Liver (tissue), 9 donors: Measurements from ENCODE around the gene FBN2. TPM values are rescaled to one million over a fixed set of nuclear protein-coding genes. Genes with fewer than 3 reads are reported as not detected.

Experiments used
- DNase-seq: peaks from one replicate; pipeline ENCODE4 v3.0.0-alpha.2; 2017; ENCODE audit warnings: low spot score
- H3K27ac ChIP-seq, 2 donors: one replicate each; pipeline ENCODE4 v1.7.0; 2013; ENCODE audit warnings: inconsistent platforms in 2 of 2, low read length in 2 of 2, control low read depth in 1 of 2, low read depth in 1 of 2, mild to moderate bottlenecking in 1 of 2
- H3K27me3 ChIP-seq, 4 donors: one replicate each; pipeline versions ENCODE4 v1.6.1 to v1.7.0; 2013; ENCODE audit warnings: low read length in 3 of 4, inconsistent platforms in 1 of 4, mild to moderate bottlenecking in 1 of 4, moderate library complexity in 1 of 4; ENCODE audit not compliant: control insufficient read depth in 4 of 4, insufficient read depth in 4 of 4
- H3K36me3 ChIP-seq, 4 donors: one replicate each; pipeline versions ENCODE4 v1.6.1 to v1.7.0; 2013; ENCODE audit warnings: low read length in 3 of 4, mild to moderate bottlenecking in 3 of 4, low read depth in 1 of 4, moderate library complexity in 1 of 4; ENCODE audit not compliant: control insufficient read depth in 4 of 4, insufficient read depth in 3 of 4
- H3K4me1 ChIP-seq, 4 donors: one replicate each; pipeline versions ENCODE4 v1.6.1 to v1.7.0; 2013; ENCODE audit warnings: low read length in 3 of 4, mild to moderate bottlenecking in 3 of 4, moderate library complexity in 1 of 4; ENCODE audit not compliant: control insufficient read depth in 4 of 4, insufficient read depth in 4 of 4
- H3K4me3 ChIP-seq, 3 donors: one replicate each; pipeline versions ENCODE4 v1.6.1 to v1.7.0; 2013; ENCODE audit warnings: low read length in 3 of 3, control low read depth in 1 of 3, low read depth in 1 of 3, mild to moderate bottlenecking in 1 of 3
- H3K9ac ChIP-seq, 2 donors: one replicate each; pipeline ENCODE4 v1.7.0; 2013; ENCODE audit warnings: low read length in 2 of 2, mild to moderate bottlenecking in 2 of 2, moderate library complexity in 2 of 2, control low read depth in 1 of 2, low read depth in 1 of 2
- H3K9me3 ChIP-seq, 4 donors: one replicate each; pipeline versions ENCODE4 v1.6.1 to v1.7.0; 2013; ENCODE audit warnings: low read length in 3 of 4; ENCODE audit not compliant: control insufficient read depth in 4 of 4
- ATF3 ChIP-seq: IDR thresholded peaks from 2 replicates; pipeline ENCODE4 v1.6.1; 2016; ENCODE audit warnings: antibody characterized with exemption
- CTCF ChIP-seq: fragments of 150-350 bp; IDR thresholded peaks from 2 replicates; pipeline ENCODE4 v1.5.1; 2017; ENCODE audit warnings: improper control_type of control experiment, low read depth, low read length; ENCODE audit not compliant: missing input control
- EGR1 ChIP-seq, 2 donors: IDR thresholded peaks; 2 replicates each; pipeline ENCODE4 v1.6.1; 2016 to 2018; ENCODE audit warnings: antibody characterized with exemption in 2 of 2, low read depth in 2 of 2
- FOXA1 ChIP-seq: IDR thresholded peaks from 2 replicates; pipeline ENCODE4 v1.6.1; 2016; ENCODE audit warnings: antibody characterized with exemption
- GABPA ChIP-seq, 2 donors: IDR thresholded peaks in 1 of 2; conservative IDR thresholded peaks in 1 of 2; 2 replicates each; pipeline ENCODE4 v1.6.1; 2016; ENCODE audit warnings: antibody characterized with exemption in 2 of 2, mild to moderate bottlenecking in 1 of 2, moderate library complexity in 1 of 2
- HNF4A ChIP-seq, 2 donors: conservative IDR thresholded peaks; 2 replicates each; pipeline ENCODE4 v1.6.1; 2016; ENCODE audit warnings: antibody characterized with exemption in 2 of 2, mild to moderate bottlenecking in 2 of 2
- HNF4G ChIP-seq: IDR thresholded peaks from 2 replicates; pipeline ENCODE4 v1.6.1; 2016; ENCODE audit warnings: antibody characterized with exemption
- JUND ChIP-seq, 2 donors: IDR thresholded peaks; 2 replicates each; pipeline ENCODE4 v1.6.1; 2016; ENCODE audit warnings: antibody characterized with exemption in 2 of 2
- NR2F2 ChIP-seq: IDR thresholded peaks from 2 replicates; pipeline ENCODE4 v1.6.1; 2016; ENCODE audit warnings: antibody characterized with exemption
- REST ChIP-seq: IDR thresholded peaks from 2 replicates; pipeline ENCODE4 v1.6.1; 2016; ENCODE audit warnings: antibody characterized with exemption, mild to moderate bottlenecking
- RXRA ChIP-seq, 2 donors: IDR thresholded peaks; 2 replicates each; pipeline ENCODE4 v1.6.1; 2017 to 2018; ENCODE audit warnings: antibody characterized with exemption in 2 of 2, mild to moderate bottlenecking in 1 of 2
- SP1 ChIP-seq: IDR thresholded peaks from 2 replicates; pipeline ENCODE4 v1.6.1; 2018; ENCODE audit warnings: antibody characterized with exemption, mild to moderate bottlenecking
- TAF1 ChIP-seq: conservative IDR thresholded peaks from 2 replicates; pipeline ENCODE4 v1.6.1; 2016; ENCODE audit warnings: antibody characterized with exemption, mild to moderate bottlenecking
- ZBTB33 ChIP-seq: IDR thresholded peaks from 2 replicates; pipeline ENCODE4 v1.6.1; 2016; ENCODE audit warnings: antibody characterized with exemption
- WGBS: extraction: QIAGEN DNeasy Blood & Tissue Kit; methylation state at CpG from one replicate; pipeline ENCODE4 v1.1.7; 2013; 5-methylcytosine and 5-hydroxymethylcytosine counted together
- polyA plus RNA-seq, 2 donors: library from polyadenylated mRNA; stranded (reverse) in 1 of 2; unstranded in 1 of 2; fragments of 200-250 nt in 1 of 2; fragments of >200 nt in 1 of 2; fragmentation: Nextera tagmentation in 1 of 2; extraction: Ambion mirVana in 1 of 2; gene quantifications; one replicate each; pipeline versions ENCODE4 v1.2.1 to v1.2.3, GENCODE V29; 2013 to 2015
- total RNA-seq, 2 donors: library from RNA; depleted of rRNA; stranded (reverse); fragments of >200 nt; gene quantifications; one replicate each; pipeline ENCODE4 v1.2.3, GENCODE V29; 2014
- donor health status: healthy.
- donor health status: healthy.
- donor health status: healthy.
- donor health status: healthy.
- donor health status: healthy.

The FBN2 gene
- total and polyA plus RNA-seq, 4 donors, result 0.08 to 4.1 (median 0.47) TPM

GRCh38 chr5:128353441-128354107 lies 184.5 kb downstream of the FBN2 start:
- DNase-seq, result no peak
- TF ChIP-seq FOXA1 (no peak), ZBTB33 (no peak), EGR1 (IDR thresholded peaks at IDR 0.05; ENCODE audit: low read depth in 2 of 2) (no peak), HNF4G (no peak), GABPA (IDR thresholded peaks at IDR 0.05 in 1 of 2, conservative IDR thresholded peaks at IDR 0.05 in 1 of 2) (no peak), RXRA (IDR thresholded peaks at IDR 0.05) (no peak)
- Histone ChIP-seq H3K4me3 (no peak overlapping the region), H3K27ac (no peak overlapping the region), H3K27me3 (no peaks in the 10 kb centered on the region), H3K9me3 (no peaks in the 10 kb centered on the region), H3K9ac (no peak overlapping the region), H3K36me3 (no peaks in the 10 kb centered on the region), H3K4me1 (no peaks in the 10 kb centered on the region)
- 79% methylated on average over 3 of the region's 3 CpGs for WGBS

- Histone ChIP-seq H3K9me3 (no peaks in the 10 kb centered on the region), H3K9ac (no peak overlapping the region), H3K27me3 (no peaks in the 10 kb centered on the region), H3K27ac (no peak overlapping the region), H3K36me3 (no peaks in the 10 kb centered on the region), H3K4me3 (no peak overlapping the region), H3K4me1 (no peaks in the 10 kb centered on the region)
- WGBS, result 76% methylated on average over 5 of the region's 5 CpGs
- no peak for TF ChIP-seq NR2F2
- TF ChIP-seq REST, result no peak
- TF ChIP-seq FOXA1, result no peak
- TF ChIP-seq SP1, result no peak
- DNase-seq, result no peak
Measured at GRCh38 chr5:128350705-128351104, 187.3 kb downstream of the FBN2 start.

- Histone ChIP-seq H3K9ac (no peak overlapping the region), H3K4me1 (no peaks in the 10 kb centered on the region), H3K9me3 (no peaks in the 10 kb centered on the region), H3K27ac (no peak overlapping the region), H3K36me3 (no peaks in the 10 kb centered on the region), H3K4me3 (no peak overlapping the region), H3K27me3 (no peaks in the 10 kb centered on the region)
- WGBS, result 62% methylated on average over 11 of the region's 11 CpGs
- no peak for DNase-seq
- no peak for TF ChIP-seq FOXA1
- no peak for TF ChIP-seq CTCF
- TF ChIP-seq TAF1, result no peak
- no peak for TF ChIP-seq JUND (IDR thresholded peaks at IDR 0.05)
- TF ChIP-seq ATF3, result no peak
- TF ChIP-seq HNF4A (conservative IDR thresholded peaks at IDR 0.05), result no peak
- no peak for TF ChIP-seq RXRA (IDR thresholded peaks at IDR 0.05)
- TF ChIP-seq GABPA (IDR thresholded peaks at IDR 0.05 in 1 of 2, conservative IDR thresholded peaks at IDR 0.05 in 1 of 2), result no peak
- TF ChIP-seq HNF4G, result no peak
Measured at GRCh38 chr5:128349044-128349858, 188.8 kb downstream of the FBN2 start.
